AG04450 (cell line): ENCODE data around the gene PTGES3. TPM values are rescaled to one million over a fixed set of nuclear protein-coding genes. Genes with fewer than 3 reads are reported as not detected.

Source experiments
- CTCF ChIA-PET: fragments of 300-600, 350-600 bp; formaldehyde crosslinking; extraction: SDS; loops from one replicate; lab custom pipeline; 2022; ENCODE audit warnings: antibody characterized with exemption, inconsistent platforms; lab: Charles Lee
- POLR2A ChIA-PET: fragments of 350-600 bp; formaldehyde crosslinking; extraction: SDS; loops from one replicate; lab custom pipeline; 2021; ENCODE audit warnings: antibody characterized with exemption, inconsistent platforms; lab: Yijun Ruan, JAX
- DNase-seq: peaks from one replicate; pipeline ENCODE4 v3.0.0-alpha.2; 2011; ENCODE audit warnings: low read depth, low spot score
- H3K27ac ChIP-seq: one replicate; pipeline ENCODE4 v1.5.1; 2012; ENCODE audit warnings: low read depth, low read length, control low read depth
- H3K27me3 ChIP-seq: one replicate; pipeline ENCODE4 v1.6.0; 2012; ENCODE audit warnings: low read length; ENCODE audit not compliant: control insufficient read depth, insufficient read depth
- H3K4me3 ChIP-seq: 2 replicates; pipeline ENCODE4 v1.5.1; 2011; ENCODE audit warnings: mild to moderate bottlenecking, low read depth, low read length, control low read depth
- H3K9me3 ChIP-seq: 2 replicates; pipeline ENCODE4 v1.5.1; 2012; ENCODE audit warnings: low read length; ENCODE audit not compliant: control insufficient read depth, insufficient read depth
- polyA plus RNA-seq: library from polyadenylated mRNA; depleted of rRNA; stranded (reverse); fragments of >200 nt; gene quantifications from 2 replicates; pipeline ENCODE4 v1.2.3, GENCODE V29; 2011
- TF ChIP-seq, protein P1 (sequence below): IDR thresholded peaks from 2 replicates; pipeline ENCODE4 v1.5.1; 2011; ENCODE audit warnings: low read depth, low read length, control low read depth, inconsistent platforms

The PTGES3 gene
- polyA plus RNA-seq, 1 experiment: 112 TPM

DNA sequence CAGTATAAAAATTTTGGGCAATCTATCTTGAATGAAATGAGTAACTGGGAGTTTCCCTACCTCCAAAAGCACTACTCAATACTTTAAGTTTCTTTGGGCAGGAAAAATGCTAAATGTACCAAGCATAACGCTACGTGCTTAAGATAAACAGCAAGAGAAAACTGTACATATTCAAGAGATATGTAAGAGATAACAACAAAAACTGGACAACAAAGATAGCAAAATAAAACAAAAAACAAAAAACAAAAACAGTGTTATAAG is 20.0 kb downstream of the PTGES3 start:
- Histone ChIP-seq H3K27ac (no peak overlapping the region), H3K4me3 (no peak overlapping the region), H3K27me3 (no peaks in the 10 kb centered on the region), H3K9me3 (no peaks in the 10 kb centered on the region)
- no peak for DNase-seq
- CTCF ChIA-PET: interaction anchor here (3.4 kb wide), 1 partner anchor 32 kb away, joined by 17 read pairs; no protein-coding TSS in a partner anchor
- TF ChIP-seq, protein P1, sequence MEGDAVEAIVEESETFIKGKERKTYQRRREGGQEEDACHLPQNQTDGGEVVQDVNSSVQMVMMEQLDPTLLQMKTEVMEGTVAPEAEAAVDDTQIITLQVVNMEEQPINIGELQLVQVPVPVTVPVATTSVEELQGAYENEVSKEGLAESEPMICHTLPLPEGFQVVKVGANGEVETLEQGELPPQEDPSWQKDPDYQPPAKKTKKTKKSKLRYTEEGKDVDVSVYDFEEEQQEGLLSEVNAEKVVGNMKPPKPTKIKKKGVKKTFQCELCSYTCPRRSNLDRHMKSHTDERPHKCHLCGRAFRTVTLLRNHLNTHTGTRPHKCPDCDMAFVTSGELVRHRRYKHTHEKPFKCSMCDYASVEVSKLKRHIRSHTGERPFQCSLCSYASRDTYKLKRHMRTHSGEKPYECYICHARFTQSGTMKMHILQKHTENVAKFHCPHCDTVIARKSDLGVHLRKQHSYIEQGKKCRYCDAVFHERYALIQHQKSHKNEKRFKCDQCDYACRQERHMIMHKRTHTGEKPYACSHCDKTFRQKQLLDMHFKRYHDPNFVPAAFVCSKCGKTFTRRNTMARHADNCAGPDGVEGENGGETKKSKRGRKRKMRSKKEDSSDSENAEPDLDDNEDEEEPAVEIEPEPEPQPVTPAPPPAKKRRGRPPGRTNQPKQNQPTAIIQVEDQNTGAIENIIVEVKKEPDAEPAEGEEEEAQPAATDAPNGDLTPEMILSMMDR: no peak
- POLR2A ChIA-PET: interaction anchor here (0.7 kb wide), 1 partner anchor 12 kb away, joined by 5 read pairs; no protein-coding TSS in a partner anchor

DNA sequence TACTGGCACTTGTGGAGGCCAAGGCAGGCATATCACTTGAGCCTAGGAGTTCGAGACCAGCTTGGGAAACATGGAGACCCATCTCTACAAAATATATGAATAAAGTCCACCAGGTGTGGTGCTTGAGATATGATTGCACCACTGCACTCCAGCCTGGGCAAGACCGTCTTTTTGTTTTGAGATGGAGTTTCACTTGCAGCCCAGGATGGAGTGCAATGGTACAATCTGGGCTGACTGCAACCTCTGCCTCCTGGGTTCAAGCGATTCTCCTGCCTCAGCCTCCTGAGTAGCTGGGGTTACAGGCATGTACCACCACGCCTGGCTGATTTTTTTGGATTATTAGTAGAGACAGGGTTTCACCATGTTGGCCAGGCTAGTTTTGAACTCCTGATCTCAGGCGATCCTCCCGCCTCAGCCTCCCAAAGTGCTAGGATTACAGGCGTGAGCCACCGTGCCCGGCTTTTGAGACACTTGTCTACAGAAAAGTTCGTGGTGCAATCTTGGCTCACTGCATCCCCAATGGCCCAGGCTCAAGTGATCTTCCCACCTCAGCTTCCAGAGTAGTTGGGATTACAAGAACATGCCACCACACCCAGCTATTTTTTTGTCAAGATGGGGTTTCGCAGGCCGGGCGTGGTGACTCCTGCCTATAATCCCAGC is 26.0 kb downstream of the PTGES3 start:
- no peak for DNase-seq
- no peaks in the 10 kb centered on the region for H3K9me3 ChIP-seq
- TF ChIP-seq, protein P1: no peak
- no peak overlapping the region for H3K4me3 ChIP-seq
- ChIA-PET CTCF (interaction anchor here (1.4 kb wide), 1 partner anchor 25 kb away, joined by 6 read pairs; no protein-coding TSS in a partner anchor), POLR2A (no interaction called here)
- H3K27ac ChIP-seq: no peak overlapping the region
- H3K27me3 ChIP-seq: no peaks in the 10 kb centered on the region

DNA sequence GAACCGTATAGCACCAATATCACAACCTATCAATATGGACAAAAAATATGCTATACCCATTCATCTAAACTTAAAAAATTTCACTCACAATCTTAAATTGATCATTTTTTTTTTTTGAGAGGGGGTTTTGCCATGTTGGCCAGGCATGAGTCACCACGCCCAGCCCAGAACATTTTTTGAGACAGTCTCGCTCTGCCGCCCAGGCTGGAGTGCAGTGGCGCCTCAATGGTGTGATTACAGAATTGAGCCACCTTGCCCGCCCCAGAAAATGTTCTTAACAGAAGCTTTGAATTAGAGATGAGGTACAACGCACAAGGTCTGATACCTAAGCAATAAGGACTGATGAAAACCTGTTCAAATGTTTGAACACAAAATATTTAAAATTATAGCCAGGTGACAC is 26.5 kb downstream of the PTGES3 start:
- Histone ChIP-seq H3K4me3 (no peak overlapping the region), H3K9me3 (no peaks in the 10 kb centered on the region), H3K27me3 (no peaks in the 10 kb centered on the region), H3K27ac (no peak overlapping the region)
- CTCF ChIA-PET: interaction anchor here (0.7 to 1.4 kb wide), 3 partner anchors 25 to 394 kb away, joined by 3 to 6 read pairs (median 3); no protein-coding TSS in a partner anchor
- POLR2A ChIA-PET: no interaction called here
- TF ChIP-seq, protein P1: no peak
- DNase-seq: no peak

DNA sequence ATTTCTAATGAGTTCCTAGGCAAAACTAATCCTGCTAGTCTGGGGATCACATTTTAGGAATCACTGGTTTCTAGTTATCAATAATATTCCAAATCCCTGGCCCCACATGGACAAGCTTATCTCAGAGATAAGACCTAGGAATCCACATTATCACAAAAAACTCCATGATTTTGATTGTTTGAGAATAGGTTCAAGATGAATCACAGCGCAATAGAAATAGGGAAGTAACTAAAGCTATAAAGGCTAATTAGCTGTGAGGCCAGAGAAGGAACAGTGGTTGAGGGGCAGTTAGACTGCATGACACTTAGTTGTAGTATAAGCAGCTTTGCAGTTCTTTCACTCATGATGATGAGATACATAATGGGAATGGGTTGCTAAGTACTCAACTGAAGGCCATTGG is 29.2 kb downstream of the PTGES3 start:
- no peak overlapping the region for H3K4me3 ChIP-seq
- DNase-seq: no peak
- ChIA-PET CTCF (interaction anchor here (1.2 kb wide), 1 partner anchor 23 kb away, joined by 3 read pairs; no protein-coding TSS in a partner anchor), POLR2A (interaction anchor here (0.7 kb wide), 1 partner anchor 153 kb away, joined by 5 read pairs; no protein-coding TSS in a partner anchor)
- peaks cover 8% of the 10 kb centered on the region for H3K9me3 ChIP-seq
- no peaks in the 10 kb centered on the region for H3K27me3 ChIP-seq
- no peak overlapping the region for H3K27ac ChIP-seq
- TF ChIP-seq, protein P1: no peak
